ENCODE measurements around the gene NDN. TPM values are rescaled to one million over a fixed set of nuclear protein-coding genes. Genes with fewer than 3 reads are reported as not detected.
"Not testable (repeated sequence)": the region's sequence is repeated elsewhere in the genome, so short reads cannot be mapped to it uniquely, and the experiment has no call there.

NDN gene
- 11.9 and 40.3 TPM in 2 replicates for total RNA-seq

DNA sequence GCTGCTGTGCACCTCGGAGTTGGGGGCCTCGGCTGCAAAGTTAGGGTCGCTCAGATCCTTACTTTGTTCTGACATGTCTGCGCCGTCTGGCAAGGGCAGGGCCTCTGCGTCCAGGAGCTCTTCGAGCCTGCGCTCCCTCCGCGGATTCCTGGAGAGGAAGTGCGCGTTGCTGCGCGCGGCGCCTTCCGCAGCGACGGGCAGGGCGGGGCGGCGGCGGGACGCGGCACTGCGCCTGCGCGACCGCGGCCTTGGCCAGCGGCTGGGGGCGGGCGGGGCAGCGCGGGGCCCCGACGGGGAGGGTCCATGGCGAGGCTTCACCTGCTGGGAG lies at the start of gene NDN:
TSS of gene NDN (minus strand) at position 163 of the 328 bp plus-strand sequence. CDS start at position 75, 88 bp downstream.
- peak; percentile 3 for DNase-seq

DNA sequence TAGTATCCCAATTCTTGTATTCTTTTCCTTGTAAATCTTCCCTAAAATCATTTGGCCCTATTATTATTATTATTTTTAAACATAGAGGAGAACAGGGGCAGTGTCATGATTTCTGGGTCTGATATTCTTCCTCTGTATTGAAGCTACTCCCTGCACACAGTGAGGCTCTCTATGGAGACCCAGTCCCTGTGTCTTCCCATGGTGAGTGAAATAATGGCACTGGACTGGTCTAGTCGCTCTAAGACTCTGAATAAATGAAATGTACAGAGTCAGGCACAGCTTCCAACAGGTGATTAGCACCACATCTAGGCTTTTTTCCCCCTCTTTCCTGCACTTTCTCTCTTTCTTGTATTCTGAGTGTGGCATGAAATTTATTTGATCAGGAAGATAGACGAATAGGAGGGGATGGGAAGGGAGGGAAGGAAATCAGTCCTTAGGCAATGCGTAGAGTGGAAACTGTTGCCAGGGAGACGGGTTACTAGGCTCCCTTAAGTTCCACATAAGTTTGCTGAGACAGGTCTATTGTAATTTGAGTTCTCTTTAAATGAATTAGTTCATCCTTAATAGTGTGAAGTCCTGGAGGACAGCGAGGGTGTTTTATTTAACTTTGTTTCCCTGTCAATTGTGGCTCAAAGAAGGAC lies 49.0 kb upstream of the NDN start:
- DNase-seq, result no peak

GRCh38 chr15:23734862-23735261 lies 47.8 kb upstream of the NDN start:
- no peak for DNase-seq

DNA sequence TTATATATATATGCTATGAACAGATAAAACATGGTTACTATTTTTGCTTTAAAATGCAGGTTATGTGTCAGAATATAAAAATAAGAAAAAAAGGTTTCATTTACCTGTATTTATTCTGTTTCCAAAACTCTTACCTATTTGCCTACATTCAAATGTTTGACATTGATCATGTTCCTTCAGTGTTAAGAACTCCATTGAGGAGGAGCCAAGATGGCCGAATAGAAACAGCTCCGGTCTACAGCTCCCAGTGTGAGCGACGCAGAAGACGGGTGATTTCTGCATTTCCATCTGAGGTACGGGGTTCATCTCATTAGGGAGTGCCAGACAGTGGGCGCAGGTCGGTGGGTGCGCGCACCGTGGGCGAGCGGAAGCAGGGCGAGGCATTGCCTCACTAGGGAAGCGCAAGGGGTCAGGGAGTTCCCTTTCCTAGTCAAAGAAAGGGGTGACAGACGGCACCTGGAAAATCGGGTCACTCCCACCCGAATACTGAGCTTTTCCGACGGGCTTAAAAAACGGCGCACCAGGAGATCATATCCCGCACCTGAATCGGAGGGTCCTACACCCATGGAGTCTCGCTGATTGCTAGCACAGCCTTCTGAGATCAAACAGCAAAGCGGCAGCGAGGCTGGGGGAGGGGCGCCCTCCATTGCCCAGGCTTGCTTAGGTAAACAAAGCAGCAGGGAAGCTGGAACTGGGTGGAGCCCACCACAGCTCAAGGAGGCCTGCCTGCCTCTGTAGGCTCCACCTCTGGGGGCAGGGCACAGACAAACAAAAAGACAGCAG lies 27.0 kb upstream of the NDN start:
- DNase-seq, result not testable (repeated sequence)

- no peak for DNase-seq
Observed at GRCh38 chr15:23708332-23708731, 21.2 kb upstream of the NDN start.

- no peak for DNase-seq
Observed at GRCh38 chr15:23695282-23695681, 8.2 kb upstream of the NDN start.

- no peak for DNase-seq
Observed at GRCh38 chr15:23694592-23694991, 7.5 kb upstream of the NDN start.

DNA sequence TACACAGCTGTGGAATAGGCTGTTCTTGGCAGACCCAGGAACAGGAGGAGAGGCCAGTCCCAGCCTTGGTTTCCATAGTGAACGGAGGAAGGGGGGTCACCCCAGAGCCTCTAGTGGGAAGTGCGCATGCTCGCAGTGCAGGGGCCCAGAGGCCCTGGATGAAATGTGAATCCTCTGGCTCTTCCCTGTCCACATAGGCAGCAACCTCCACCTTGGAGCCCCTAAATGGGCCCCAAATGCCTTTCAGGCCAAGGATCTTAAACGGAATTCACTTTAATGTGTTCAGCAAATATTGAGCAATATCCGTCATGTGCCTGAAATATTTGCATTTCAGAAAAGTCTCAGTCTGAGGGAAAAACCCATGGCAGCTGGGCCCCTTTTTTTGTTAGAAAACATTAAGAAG lies 3.3 kb upstream of the NDN start:
- DNase-seq, result no peak

DNA sequence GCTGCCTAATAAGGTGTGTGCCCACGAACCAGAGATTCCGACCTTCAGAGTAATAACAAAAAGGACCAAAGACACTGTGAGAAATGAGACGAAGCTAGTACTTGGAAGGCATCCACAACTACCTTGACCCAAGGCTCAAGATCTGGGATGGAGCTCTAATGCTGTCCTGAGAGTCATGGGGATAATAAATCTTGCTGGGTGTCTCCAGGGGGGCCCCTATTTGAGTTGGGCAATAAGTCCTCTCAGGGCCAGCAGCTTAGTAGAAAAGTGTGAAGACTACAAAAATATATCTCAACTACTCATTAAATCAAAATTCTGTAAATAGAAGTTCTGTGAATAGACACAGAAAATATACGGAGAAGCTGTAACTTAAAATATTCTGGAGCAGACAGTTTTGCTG lies 2.9 kb upstream of the NDN start:
- DNase-seq, result no peak

DNA sequence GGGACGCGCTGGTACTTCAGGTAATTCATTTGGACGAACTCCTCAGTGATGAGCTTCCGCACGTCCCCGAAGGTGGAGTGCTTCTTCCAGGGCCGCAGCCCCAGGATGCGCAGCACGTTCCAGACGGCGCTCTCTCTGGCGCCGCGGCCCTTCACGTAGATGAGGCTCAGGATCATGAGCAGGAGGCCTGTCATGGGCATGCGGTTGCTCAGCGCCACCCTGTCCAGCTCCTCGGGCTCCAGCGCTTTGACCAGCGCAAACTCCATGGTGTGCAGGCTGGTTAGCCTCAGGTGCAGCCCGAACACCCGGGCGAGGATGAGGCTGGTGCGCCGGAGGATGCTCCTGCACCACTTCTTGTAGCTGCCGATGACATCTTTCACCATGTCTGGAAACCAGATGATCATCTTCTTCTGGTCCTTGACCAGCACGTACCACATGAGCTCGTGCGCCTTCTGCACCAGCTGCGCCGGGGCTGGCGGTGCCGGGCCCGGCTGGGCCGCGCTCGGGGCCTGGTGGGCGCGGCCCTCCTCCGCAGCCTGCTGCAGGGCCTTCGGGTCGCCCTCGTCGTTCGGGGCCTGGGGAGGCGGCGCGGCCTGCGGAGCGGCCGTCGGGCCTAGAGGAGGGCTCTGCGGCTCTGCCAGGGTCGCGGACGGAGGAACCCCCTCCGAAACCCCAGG lies 501 bp downstream of the NDN start:
- no peak for DNase-seq

DNA sequence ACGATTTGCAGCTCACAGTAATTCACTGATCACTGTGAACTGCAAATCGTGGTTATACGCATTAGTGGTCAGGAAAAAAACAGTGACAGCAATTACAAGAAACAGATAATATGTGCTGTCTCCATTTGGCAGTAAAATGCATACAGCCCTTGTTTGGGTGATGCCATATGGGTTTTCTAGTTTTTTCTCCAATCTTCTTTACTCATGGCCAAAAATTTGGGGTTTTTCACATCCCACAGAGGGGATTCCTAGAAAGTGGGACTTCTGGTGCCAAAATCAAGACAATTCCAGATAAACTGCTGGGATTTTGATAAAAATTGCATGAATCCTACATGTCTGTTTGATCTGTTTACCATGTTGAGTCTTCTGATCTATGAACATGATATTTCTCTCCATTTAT lies 15.6 kb downstream of the NDN start:
- no peak for DNase-seq

GRCh38 chr15:23670970-23671369 lies 16.1 kb downstream of the NDN start:
- DNase-seq, result no peak

DNA sequence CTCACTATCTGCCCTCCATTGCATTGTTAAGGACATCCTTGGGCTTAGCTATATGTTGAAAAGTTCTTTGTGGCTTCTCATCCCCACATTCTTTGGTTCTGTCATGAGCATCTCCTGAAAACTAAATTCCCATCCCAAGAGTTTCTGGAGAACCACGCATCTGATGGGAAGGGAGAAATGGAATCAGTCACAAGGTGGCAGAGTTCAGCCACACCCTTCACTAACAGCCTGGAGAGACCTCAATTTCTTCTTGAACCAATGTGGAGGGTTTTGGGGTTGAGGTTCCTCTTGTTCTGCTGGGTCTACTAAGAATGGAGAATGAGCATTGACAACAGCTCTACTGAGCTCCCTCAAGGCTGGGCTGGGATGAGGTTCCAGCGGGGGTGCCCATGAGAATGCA lies 23.9 kb downstream of the NDN start:
- DNase-seq, result no peak

- DNase-seq, result peak; percentile 6
Observed at GRCh38 chr15:23648920-23649515, 38.1 kb downstream of the NDN start.

DNA sequence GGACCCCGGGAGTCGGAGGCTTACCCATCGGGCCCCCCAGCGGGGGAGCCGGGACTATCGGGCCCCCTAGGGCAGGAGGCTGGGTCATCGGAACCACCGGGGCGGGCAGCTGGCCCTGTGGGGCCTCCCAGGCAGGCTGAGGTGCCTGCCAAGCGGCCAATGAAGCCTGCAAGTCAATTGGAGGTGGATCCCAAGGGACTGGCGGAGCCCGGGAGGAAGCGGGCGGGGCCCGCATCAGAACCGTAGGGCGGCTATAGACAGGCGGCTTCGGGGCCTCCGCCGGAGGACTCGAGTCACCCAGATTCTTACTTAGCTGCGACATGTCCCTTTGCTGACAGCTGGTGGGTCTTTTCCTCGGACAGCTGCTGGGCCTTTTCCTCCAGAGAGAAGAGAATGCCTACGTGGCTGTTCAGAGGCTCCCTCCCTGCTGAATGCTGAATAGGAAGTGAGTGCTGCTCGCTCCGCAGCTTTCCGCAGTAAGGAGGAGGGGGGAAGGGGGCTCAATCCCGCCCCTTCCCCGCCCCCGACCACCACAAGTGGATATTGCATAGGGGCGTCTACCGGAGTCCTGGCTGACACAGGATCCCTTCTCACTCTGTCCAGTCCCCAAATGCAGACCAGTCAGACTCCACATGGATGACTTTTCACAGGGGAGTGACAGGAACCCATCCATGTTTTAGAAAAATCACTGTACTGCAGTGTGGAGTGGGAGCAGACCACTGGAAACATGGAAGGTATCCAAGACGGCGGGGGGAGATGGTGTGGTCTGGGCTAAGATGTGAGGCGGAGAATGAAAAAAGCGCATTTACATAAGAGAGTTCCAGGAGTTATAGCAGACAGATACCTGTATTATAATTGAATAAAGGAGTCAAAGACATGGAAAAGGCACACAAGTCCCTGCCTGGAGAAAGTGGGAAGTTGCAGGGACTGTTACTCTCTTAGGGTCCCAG lies 39.4 kb downstream of the NDN start, which contains the start of gene MAGEL2:
TSS of gene MAGEL2 (minus strand) at position 447 of the 950 bp plus-strand sequence. CDS start at position 322, 125 bp downstream.
- DNase-seq, result no peak

GRCh38 chr15:23647001-23647295 lies 40.2 kb downstream of the NDN start:
- no peak for DNase-seq

- no peak for DNase-seq
Observed at GRCh38 chr15:23646165-23647000, 40.7 kb downstream of the NDN start.

DNA sequence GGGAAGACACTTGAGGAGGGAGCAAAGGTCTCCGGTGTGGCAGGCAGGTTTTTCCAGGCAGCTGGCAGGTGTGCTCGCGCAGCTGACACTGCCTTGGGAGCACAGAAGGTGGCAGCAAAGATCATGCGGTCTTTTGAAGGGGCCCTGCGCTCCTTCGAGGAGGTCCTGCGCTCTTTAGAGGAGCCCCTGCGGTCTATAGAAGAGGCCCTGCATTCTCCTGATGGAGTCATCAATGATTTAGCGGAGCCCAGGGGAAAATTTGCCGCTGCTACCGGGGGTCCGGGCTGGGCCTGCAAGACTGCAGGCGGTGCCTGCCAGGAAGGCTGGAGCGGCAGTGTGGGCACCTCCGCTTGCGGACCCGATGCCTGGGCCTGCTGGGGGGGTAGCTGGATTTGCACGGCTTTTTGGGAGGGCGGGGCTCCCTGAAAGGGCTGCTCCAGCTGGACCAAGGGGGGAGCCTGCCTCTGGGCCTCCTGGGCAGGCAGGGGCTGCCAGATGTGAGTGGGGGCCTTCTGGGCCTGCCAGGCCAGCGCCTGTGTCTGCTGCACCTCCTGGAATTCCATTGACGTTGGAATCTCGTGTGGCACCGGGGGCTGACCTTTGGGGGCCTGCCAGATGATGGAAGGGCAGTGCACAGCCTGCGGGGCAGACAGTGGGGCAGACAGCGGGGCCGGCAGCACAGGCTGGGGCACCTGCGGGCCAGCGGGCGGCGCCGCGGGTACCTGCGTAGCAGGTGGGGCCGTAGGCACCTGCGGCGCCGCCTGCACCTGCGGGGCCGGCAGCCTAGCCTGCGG lies 41.5 kb downstream of the NDN start:
- no peak for DNase-seq

- no peak for DNase-seq
Observed at GRCh38 chr15:23644829-23645228, 42.3 kb downstream of the NDN start.

DNA sequence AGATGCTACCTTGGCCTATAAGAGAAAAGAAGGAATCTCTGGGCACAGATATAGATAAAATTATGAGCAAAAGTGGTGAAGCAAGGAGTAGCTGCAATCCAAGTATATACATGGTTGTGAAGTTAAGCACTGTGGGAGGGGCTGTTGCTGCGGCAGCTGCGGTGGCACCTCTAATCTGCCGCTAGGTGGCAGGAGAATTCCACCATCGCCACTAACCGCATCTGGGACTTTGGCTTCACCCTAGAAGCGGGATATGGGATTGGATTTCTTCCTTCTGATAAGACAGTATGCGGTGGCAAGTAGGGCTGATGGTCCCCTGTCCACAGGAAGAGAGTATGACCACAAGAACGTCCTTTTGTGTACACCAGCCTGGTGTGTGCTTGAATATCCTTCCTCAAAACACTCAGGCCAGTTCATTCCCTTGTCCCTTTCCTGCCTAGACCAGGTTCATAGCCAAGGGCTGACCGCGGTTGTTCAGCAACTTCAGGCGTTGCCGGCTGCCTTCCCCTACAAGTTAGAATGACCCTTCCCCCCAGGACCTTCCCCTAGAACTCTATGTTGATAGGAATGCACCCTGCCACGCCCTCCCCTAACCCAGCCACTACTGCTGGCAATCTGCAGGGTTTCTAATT lies 44.6 kb downstream of the NDN start:
- DNase-seq, result peak; percentile 62
